DMS 273 (cell line): ENCODE data around the gene ARL2.

ENCODE experiments used
- DNase-seq: peaks from one replicate; lab custom pipeline; 2025; ENCODE audit not compliant: unreplicated experiment; lab: John Stamatoyannopoulos, UW

ARL2 gene

GRCh38 chr11:65045061-65045460, 31.1 kb downstream of the ARL2 start:
- no peak for DNase-seq

GRCh38 chr11:65045728-65046127, 31.8 kb downstream of the ARL2 start:
- DNase-seq, result no peak

GRCh38 chr11:65047581-65048422, 33.8 kb downstream of the ARL2 start:
- no peak for DNase-seq

- DNase-seq, result no peak
These were observed 37.5 kb downstream of the ARL2 start for GRCh38 chr11:65051398-65051858.

- DNase-seq, result no peak
These were observed 40.0 kb downstream of the ARL2 start for GRCh38 chr11:65053827-65054508.

- DNase-seq, result no peak
These were observed 41.6 kb downstream of the ARL2 start for GRCh38 chr11:65055538-65055937.

GRCh38 chr11:65056999-65057398, 43.0 kb downstream of the ARL2 start:
- DNase-seq, result no peak

GRCh38 chr11:65057526-65057925, 43.6 kb downstream of the ARL2 start:
- DNase-seq, result no peak

GRCh38 chr11:65058012-65058411, 44.1 kb downstream of the ARL2 start:
- no peak for DNase-seq

GRCh38 chr11:65058419-65059054, 44.6 kb downstream of the ARL2 start, which contains the start of gene NAALADL1:
TSS of gene NAALADL1 (minus strand) at chr11:65058553. CDS start at chr11:65058521, 32 bp downstream.
- no peak for DNase-seq

- no peak for DNase-seq
These were observed 45.6 kb downstream of the ARL2 start for GRCh38 chr11:65059523-65059922.

- no peak for DNase-seq
These were observed 46.2 kb downstream of the ARL2 start for GRCh38 chr11:65059959-65060824.

GRCh38 chr11:65060913-65061408, 47.0 kb downstream of the ARL2 start:
- DNase-seq, result peak; percentile 14

GRCh38 chr11:65063532-65063931, 49.6 kb downstream of the ARL2 start:
- no peak for DNase-seq

- DNase-seq, result no peak
These were observed 50.9 kb downstream of the ARL2 start for GRCh38 chr11:65064847-65065240.

GRCh38 chr11:65065851-65066250, 51.9 kb downstream of the ARL2 start:
- DNase-seq, result no peak

GRCh38 chr11:65066315-65066714, 52.4 kb downstream of the ARL2 start:
- no peak for DNase-seq

GRCh38 chr11:65066805-65067291, 52.9 kb downstream of the ARL2 start:
- DNase-seq, result no peak

- no peak for DNase-seq
These were observed 53.5 kb downstream of the ARL2 start for GRCh38 chr11:65067446-65067845.

- DNase-seq, result no peak
These were observed 55.3 kb downstream of the ARL2 start for GRCh38 chr11:65069217-65069616.
